ENCODE results near the gene MTAP.

The MTAP gene

GRCh38 chr9:21972361-21972760 is 169.9 kb downstream of the MTAP start:
- DNase-seq, result no peak

- no peak for DNase-seq
These were observed 171.9 kb downstream of the MTAP start for GRCh38 chr9:21974343-21974721.

GRCh38 chr9:21974722-21975409 is 172.4 kb downstream of the MTAP start:
- DNase-seq, result no peak

- DNase-seq, result no peak
These were observed 174.0 kb downstream of the MTAP start for GRCh38 chr9:21976334-21976875.

- DNase-seq, result no peak
These were observed 180.0 kb downstream of the MTAP start for GRCh38 chr9:21982391-21982790.

DNA sequence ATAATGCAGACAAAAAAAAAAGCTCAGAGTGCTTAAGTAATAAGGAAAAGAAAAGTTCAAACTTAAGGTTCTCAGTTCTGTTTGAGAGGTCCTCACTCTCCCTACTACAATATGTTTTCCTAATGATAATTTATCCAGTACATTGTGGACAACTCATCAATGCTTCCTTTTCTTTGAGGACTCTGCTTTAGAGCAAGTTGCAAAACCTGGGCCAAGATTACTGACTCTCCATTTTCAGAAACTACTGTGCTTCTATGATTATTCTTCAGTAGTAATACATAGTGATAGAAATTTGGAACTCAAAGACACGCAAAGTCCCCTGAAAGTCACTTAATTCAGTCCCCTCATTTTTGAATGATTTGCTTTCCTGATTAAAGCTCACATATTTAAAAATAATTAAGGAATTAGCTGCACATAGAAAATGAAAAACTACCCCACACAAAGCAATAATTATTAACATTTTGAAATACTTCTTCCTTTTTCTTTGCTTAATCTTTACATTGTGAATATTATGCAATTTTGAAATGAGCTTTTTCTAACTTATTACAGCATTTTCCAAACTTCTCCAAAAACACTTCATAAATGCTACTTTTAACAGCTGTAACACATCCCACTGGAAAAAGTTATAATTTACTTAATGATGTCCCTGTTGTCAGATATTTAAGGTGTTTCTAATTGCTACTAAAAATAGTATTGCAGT is 180.6 kb downstream of the MTAP start:
- DNase-seq, result no peak

DNA sequence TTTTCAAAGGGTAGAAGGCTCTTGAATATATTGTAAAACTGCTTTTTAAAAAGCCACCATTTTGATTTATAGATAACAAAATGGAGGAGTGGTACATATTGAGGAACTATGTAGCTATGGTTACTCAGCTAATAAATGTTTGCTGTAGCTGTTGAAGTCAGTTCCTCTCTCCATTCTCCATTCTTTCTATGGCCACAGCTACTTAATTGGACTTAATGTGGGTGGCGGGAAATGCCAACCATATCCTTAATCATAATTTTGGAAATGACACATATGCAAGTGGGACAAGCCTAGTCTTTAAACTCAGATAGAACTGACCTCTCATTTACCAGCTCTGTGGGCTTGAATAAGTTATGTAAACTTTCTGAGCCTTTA is 181.1 kb downstream of the MTAP start:
- DNase-seq, result no peak

- no peak for DNase-seq
These were observed 181.7 kb downstream of the MTAP start for GRCh38 chr9:21984101-21984500.

DNA sequence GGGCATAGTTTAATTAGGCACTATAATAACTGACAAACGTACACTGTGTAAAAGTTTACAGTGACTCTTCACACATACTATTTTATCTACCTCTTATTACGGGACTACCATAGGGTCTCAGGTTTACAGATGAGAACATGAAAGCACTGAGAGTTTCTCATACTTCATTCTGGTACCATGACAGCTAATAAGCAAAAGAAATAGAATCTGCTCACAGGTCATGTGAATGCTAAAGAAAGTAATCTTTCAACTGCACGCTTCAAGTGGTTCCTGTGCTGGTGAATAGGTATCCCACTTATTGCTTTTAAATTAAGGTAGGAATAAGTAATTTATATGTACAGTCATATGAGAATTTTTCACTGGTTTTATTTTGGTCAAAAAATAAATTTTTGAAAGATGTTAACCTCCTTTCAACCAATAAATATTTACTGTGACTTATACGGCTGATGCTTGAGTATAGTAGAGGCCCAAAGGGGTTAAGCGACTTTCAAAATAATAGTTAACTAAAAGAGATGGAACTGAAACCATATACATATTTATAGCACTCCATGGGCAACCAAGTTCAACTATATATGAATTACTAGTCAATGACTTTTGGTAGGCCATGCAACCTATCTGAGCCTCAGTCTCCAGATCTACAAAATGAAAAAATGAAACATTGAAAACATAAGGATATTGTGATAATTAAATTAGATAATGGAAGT is 183.7 kb downstream of the MTAP start:
- DNase-seq, result no peak

All from CD4-positive, alpha-beta T cell treated with Interferon gamma for 1 hour (primary cell).